Prostate gland (tissue), 2 donors: ENCODE measurements around the gene CROCC2.

ENCODE experiments used
- POLR2AphosphoS5 ChIP-seq: sonication (generic); formaldehyde crosslinking; IDR thresholded peaks from one replicate; pipeline ENCODE4 v1.6.1; 2017; ENCODE audit warnings: antibody characterized with exemption
- TF ChIP-seq, protein P1 (sequence below), 4 experiments: fragments of 200-600 bp in 2 of 4; fragments of 450-650 bp in 2 of 4; sonication (generic) in 2 of 4; IDR thresholded peaks; 1 replicate in 3 of 4; 2 replicates in 1 of 4; pipeline ENCODE4 v1.5.1; 2016 to 2019; ENCODE audit warnings: antibody characterized with exemption in 4 of 4, mild to moderate bottlenecking in 2 of 4, moderate library complexity in 2 of 4

DNA sequence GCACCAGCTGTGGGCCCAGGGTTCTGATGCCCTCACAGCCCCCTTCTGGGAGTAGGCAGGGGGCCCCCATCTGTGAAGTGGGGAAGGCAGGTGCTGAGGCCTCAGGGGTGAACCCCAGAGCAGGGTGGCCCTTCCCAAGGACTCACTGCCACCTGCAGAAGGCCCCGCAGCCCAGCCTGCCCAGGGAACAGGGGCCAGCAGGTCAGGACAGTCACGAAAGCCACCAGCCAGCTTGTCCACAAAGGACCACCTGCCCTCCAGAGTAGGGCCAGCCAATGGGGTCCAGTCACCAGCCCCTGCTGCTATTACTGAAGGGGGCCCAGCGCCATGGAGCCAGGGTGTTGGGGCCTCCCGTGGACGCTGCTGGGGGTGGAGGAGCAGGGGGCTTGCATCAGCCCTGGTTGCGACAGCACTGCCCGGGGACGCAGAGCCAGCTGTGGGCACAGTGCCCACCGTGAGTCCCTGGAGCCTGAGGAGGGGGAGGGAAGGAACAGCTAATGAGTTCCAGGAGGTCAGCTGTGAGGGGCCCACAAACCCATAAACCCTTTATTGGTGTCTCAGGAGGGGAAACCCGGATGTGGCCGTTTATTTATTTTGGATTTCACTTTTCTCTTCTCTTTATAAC is 80.8 kb downstream of the CROCC2 start:
- TF ChIP-seq, protein P1, sequence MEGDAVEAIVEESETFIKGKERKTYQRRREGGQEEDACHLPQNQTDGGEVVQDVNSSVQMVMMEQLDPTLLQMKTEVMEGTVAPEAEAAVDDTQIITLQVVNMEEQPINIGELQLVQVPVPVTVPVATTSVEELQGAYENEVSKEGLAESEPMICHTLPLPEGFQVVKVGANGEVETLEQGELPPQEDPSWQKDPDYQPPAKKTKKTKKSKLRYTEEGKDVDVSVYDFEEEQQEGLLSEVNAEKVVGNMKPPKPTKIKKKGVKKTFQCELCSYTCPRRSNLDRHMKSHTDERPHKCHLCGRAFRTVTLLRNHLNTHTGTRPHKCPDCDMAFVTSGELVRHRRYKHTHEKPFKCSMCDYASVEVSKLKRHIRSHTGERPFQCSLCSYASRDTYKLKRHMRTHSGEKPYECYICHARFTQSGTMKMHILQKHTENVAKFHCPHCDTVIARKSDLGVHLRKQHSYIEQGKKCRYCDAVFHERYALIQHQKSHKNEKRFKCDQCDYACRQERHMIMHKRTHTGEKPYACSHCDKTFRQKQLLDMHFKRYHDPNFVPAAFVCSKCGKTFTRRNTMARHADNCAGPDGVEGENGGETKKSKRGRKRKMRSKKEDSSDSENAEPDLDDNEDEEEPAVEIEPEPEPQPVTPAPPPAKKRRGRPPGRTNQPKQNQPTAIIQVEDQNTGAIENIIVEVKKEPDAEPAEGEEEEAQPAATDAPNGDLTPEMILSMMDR (IDR thresholded peaks at IDR 0.05), result no peak
- peak; percentile 85 for TF ChIP-seq POLR2AphosphoS5
